HG03025 (cell line): ENCODE results near the gene TOGARAM2.

Experiments used
- ATAC-seq: cut with Tn5 transposase; IDR thresholded peaks from one replicate; pipeline ENCODE4 v1.9.1; 2021; ENCODE audit warnings: mild to moderate bottlenecking, moderate library complexity; ENCODE audit not compliant: unreplicated experiment, low FRiP score

The TOGARAM2 gene

GRCh38 chr2:29014811-29015421 is 33.8 kb downstream of the TOGARAM2 start:
- ATAC-seq = no peak

GRCh38 chr2:29015701-29016470 is 34.8 kb downstream of the TOGARAM2 start:
- ATAC-seq = no peak

GRCh38 chr2:29016504-29016903 is 35.4 kb downstream of the TOGARAM2 start:
- ATAC-seq = no peak

GRCh38 chr2:29017716-29018435 is 36.8 kb downstream of the TOGARAM2 start:
- no peak for ATAC-seq

- ATAC-seq = no peak
Observed at GRCh38 chr2:29021886-29022285, 40.8 kb downstream of the TOGARAM2 start.

GRCh38 chr2:29022679-29023078 is 41.6 kb downstream of the TOGARAM2 start:
- ATAC-seq = no peak

GRCh38 chr2:29023188-29023587 is 42.1 kb downstream of the TOGARAM2 start:
- no peak for ATAC-seq

GRCh38 chr2:29024882-29025430 is 43.9 kb downstream of the TOGARAM2 start:
- ATAC-seq = no peak

GRCh38 chr2:29025711-29026110 is 44.6 kb downstream of the TOGARAM2 start:
- ATAC-seq = no peak

GRCh38 chr2:29031046-29031445 is 49.9 kb downstream of the TOGARAM2 start:
- no peak for ATAC-seq

GRCh38 chr2:29032189-29032588 is 51.1 kb downstream of the TOGARAM2 start:
- ATAC-seq = no peak

GRCh38 chr2:29033172-29033571 is 52.1 kb downstream of the TOGARAM2 start:
- no peak for ATAC-seq

GRCh38 chr2:29033656-29034055 is 52.6 kb downstream of the TOGARAM2 start:
- no peak for ATAC-seq

- no peak for ATAC-seq
Observed at GRCh38 chr2:29035016-29035745, 54.1 kb downstream of the TOGARAM2 start.

- no peak for ATAC-seq
Observed at GRCh38 chr2:29039718-29040480, 58.8 kb downstream of the TOGARAM2 start.

- ATAC-seq = no peak
Observed at GRCh38 chr2:29040552-29040951, 59.5 kb downstream of the TOGARAM2 start.

- ATAC-seq = no peak
Observed at GRCh38 chr2:29041161-29041660, 60.1 kb downstream of the TOGARAM2 start.

GRCh38 chr2:29042561-29043075 is 61.5 kb downstream of the TOGARAM2 start:
- no peak for ATAC-seq

- ATAC-seq = no peak
Observed at GRCh38 chr2:29044459-29044858, 63.4 kb downstream of the TOGARAM2 start.
